ENCODE measurements around the gene ZNF575. TPM values are rescaled to one million over a fixed set of nuclear protein-coding genes. Genes with fewer than 3 reads are reported as not detected.

The ZNF575 gene
- total RNA-seq, 1 experiment from 2014 or later: not detected

DNA sequence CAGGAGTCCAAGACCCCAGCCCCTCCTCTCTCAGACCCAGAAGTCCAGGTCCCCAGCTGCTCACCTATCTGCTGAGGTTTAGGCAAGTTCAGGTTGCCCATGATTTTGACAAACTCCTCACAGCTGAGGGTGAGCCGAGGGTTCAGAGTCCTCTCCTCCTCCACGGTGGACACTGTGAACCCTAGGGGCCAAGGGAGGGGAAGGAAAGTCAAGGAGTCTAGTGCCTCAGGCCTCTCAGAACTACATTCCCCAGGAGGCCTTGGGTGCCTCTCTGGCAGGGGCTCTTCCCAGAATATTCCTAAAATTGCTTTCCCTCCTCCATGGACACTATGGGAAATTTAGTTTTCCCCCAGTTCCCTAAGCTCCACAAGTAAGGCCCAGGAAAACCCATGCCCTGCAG lies 25.1 kb upstream of the ZNF575 start:
- Histone ChIP-seq H2BK120ac (ENCODE audit: low read depth, low read length, poor library complexity, severe bottlenecking) (no peak overlapping the region), H2AK5ac (ENCODE audit: insufficient read length, low read length) (no peak overlapping the region), H2AFZ (ENCODE audit: low read length) (no peak overlapping the region), H3K23me2 (ENCODE audit: insufficient read length, low read depth, low read length, poor library complexity, severe bottlenecking) (peaks cover 16% of the 10 kb centered on the region), H3K4me1 (ENCODE audit: insufficient read depth, low read length) (no peaks in the 10 kb centered on the region), H2BK20ac (ENCODE audit: low read depth, low read length, poor library complexity, severe bottlenecking) (no peak overlapping the region), H3T11ph (ENCODE audit: low read length) (no peak overlapping the region), H2BK15ac (ENCODE audit: low read depth, low read length) (no peak overlapping the region), H3K79me1 (ENCODE audit: insufficient read depth, low read depth, low read length, poor library complexity, severe bottlenecking) (no peaks in the 10 kb centered on the region), H3K4me2 (ENCODE audit: insufficient read depth, insufficient read length, low read length) (no peak overlapping the region), H4K8ac (replicated peaks; ENCODE audit: insufficient read length, low read depth, low read length) (no peak overlapping the region), H3K18ac (ENCODE audit: insufficient read length, low read depth, low read length) (no peak overlapping the region), H3K9ac (ENCODE audit: extremely low read depth, insufficient read length, low read length) (no peak overlapping the region), H2BK5ac (ENCODE audit: insufficient read length, low read length) (no peak overlapping the region), H4K20me1 (ENCODE audit: control insufficient read depth, insufficient read depth, insufficient read length) (no peaks in the 10 kb centered on the region), H3K23ac (ENCODE audit: insufficient read length, low read depth, low read length) (no peak overlapping the region), H3K14ac (ENCODE audit: insufficient read depth, low read length) (no peak overlapping the region), H3K79me2 (ENCODE audit: insufficient read depth, low read length) (no peaks in the 10 kb centered on the region), H2BK12ac (ENCODE audit: insufficient read length, low read depth, low read length) (no peak overlapping the region), H4K91ac (ENCODE audit: insufficient read length, low read depth, low read length) (no peak overlapping the region), H3K27me3 (ENCODE audit: insufficient read depth, low read length) (peaks cover 2% of the 10 kb centered on the region; the same call in 1 of the 2 replicates), H3K9me3 (ENCODE audit: control insufficient read depth, low read depth, low read length) (no peaks in the 10 kb centered on the region), H4K5ac (ENCODE audit: insufficient read length, low read depth, low read length) (no peak overlapping the region), H3K27ac (ENCODE audit: insufficient read length, low read depth, low read length) (no peak overlapping the region), H3K56ac (ENCODE audit: insufficient read length, low read depth, low read length) (no peak overlapping the region), H3K4ac (ENCODE audit: low read depth, low read length) (no peak overlapping the region)
- H3K27me3 Mint-ChIP-seq (ENCODE audit: low read depth): peaks cover 10% of the 10 kb centered on the region
- peaks cover 10 to 12% of the 10 kb centered on the region in 2 experiments for H3K4me1 Mint-ChIP-seq
- H3K9me3 Mint-ChIP-seq: no peaks in the 10 kb centered on the region; a peak in 2 of 5 replicates
- TF ChIP-seq, protein P1, sequence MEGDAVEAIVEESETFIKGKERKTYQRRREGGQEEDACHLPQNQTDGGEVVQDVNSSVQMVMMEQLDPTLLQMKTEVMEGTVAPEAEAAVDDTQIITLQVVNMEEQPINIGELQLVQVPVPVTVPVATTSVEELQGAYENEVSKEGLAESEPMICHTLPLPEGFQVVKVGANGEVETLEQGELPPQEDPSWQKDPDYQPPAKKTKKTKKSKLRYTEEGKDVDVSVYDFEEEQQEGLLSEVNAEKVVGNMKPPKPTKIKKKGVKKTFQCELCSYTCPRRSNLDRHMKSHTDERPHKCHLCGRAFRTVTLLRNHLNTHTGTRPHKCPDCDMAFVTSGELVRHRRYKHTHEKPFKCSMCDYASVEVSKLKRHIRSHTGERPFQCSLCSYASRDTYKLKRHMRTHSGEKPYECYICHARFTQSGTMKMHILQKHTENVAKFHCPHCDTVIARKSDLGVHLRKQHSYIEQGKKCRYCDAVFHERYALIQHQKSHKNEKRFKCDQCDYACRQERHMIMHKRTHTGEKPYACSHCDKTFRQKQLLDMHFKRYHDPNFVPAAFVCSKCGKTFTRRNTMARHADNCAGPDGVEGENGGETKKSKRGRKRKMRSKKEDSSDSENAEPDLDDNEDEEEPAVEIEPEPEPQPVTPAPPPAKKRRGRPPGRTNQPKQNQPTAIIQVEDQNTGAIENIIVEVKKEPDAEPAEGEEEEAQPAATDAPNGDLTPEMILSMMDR (conservative IDR thresholded peaks at IDR 0.05): no peak
- H3K27ac Mint-ChIP-seq: peak overlapping the region in 1 of 3 experiments; percentile 73; a peak in 2 of 7 replicates
- WGBS (ENCODE audit: extremely low coverage, insufficient read length, low lambda C conversion rate): no CpG with 5 or more reads among the region's 2 CpGs
- peaks cover 17 to 25% (median 20%) of the 10 kb centered on the region in 3 experiments; a peak in 6 of 7 replicates for H3K36me3 Mint-ChIP-seq (ENCODE audit: insufficient read depth in 1 of 3, low read depth in 3 of 3)
- DNase-seq: no peak
- no peak overlapping the region for H3K4me3 Mint-ChIP-seq
